Muscle of arm (tissue), 12 donors: ENCODE results near the gene SLC35F3. TPM values are rescaled to one million over a fixed set of nuclear protein-coding genes. Genes with fewer than 3 reads are reported as not detected.

Experiments
- DNase-seq: peaks from one replicate; pipeline ENCODE4 v3.0.0-alpha.2; 2013
- polyA plus RNA-seq, 12 donors: library from polyadenylated mRNA; unstranded; fragments of 120-200 nt; gene quantifications; one replicate each; pipeline ENCODE4 v1.2.1, GENCODE V29; 2013; ENCODE audit not compliant: insufficient read length in 12 of 12

SLC35F3 gene
- polyA plus RNA-seq, 12 donors = 0.30 to 0.93 (median 0.47) TPM; not detected in 2

DNA sequence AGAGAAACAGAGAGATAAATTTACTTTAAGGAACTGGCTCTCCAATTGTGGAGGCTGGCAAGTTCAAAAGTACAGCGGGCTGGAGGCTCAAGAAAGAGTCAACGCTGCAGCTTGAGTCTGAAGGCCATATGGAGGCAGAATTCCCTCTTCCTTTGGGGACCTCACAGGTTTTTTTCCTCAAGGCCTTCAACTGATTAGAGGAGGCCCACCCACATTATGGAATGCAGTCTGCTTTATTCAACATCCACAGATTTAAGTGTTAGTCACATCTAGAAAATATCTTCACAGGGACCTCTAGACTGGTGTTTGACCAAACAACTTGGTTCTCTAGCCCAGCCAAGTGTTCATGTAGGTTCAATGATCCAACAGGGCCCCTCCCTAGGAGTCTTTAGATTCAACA, 117.8 kb downstream of the SLC35F3 start:
- no peak for DNase-seq

DNA sequence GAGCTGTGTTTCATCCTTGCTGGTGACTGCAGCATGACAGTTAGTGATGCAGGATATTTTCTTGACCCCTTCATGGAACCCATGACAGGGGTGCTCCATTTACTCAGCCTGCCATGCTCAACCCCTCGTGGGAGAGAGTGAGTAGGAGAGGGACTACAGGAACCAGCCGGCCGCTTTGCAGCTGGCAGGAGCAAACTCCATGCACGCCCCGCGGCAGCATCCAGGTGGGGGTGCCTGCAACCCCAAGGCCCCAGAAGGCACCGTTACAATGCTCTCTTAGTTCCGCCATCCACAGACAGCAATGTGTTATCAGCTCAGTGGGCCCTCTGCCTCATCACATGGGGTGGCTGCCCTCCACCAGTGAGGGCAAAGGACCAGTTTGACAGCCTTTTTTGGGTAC, 135.1 kb downstream of the SLC35F3 start:
- DNase-seq = no peak

DNA sequence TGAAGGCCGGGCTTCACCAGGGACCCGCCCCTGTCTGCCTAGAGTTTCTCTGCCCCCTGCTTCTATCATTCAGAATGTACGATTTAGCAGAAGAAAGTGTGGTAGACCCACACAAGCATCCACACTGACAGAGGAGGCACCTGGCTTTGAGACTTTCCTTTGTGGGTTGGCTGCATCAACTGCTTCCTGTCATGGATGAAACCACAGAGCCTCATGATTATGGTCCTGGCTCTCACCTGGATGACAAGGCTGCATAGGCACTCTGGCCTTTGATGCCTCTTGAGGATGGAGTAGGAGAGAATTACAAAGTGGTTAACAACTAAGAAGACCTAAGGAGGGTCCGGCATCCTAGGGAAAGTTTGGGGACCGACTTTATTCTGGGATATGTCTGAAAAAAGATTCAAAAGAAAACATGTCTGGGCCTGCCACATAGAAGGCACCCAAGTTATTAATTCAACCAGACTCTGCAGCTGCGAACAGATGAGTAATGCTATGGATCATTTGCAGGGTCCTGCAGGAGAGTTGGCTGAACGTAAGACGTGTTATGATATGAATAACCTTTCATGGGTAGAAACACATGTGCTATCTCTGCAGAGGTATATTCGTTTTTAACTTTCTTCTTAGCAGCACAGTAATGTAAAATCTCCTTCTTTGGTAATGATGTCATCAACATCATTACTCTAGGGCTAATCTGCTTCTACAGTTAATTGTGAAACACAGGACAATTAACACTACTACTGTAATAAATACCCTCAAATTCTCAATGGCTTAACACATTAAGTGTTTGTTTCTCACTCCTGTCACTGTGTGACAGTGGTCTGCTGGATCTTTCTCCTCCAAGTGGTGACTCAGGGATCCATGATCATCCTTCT, 136.2 kb downstream of the SLC35F3 start:
- DNase-seq = no peak

DNA sequence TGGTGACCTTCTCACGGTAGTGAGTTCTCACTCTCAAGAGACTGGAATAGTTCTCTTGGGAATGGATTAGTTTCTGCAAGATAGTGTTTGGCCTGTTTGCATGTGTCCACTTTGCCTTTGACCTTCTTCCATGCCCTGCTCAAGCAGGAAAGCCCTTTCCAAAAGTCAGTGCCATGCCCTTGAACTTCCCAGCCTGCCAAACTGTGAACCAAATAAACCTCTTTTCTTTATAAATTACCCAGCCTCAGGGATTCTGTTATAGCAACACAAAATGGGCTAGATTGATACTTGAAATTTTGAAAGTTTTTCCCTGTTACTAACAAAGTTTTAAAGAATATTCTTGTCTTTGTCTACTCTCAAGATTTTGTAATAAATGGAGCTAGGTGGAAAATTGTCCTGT, 139.6 kb downstream of the SLC35F3 start:
- no peak for DNase-seq

DNA sequence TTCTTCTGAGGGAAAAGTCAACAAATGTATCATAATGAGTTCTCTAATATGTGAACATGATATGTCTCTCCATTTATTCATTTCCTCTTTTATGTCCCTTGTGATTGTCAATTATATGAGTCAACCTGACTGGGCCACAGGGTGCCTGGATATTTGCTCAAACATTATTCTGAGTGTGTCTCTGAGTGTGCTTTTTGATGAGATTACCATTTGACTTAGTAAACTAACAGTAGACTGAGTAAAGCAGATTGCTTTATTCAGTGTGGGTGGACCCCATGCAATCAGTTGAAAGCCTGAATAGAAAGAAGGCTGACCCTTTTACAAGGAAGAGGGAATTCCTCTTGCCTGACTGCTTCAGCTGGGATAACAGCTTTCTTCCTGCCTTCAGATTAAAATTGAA, 142.6 kb downstream of the SLC35F3 start:
- no peak for DNase-seq

DNA sequence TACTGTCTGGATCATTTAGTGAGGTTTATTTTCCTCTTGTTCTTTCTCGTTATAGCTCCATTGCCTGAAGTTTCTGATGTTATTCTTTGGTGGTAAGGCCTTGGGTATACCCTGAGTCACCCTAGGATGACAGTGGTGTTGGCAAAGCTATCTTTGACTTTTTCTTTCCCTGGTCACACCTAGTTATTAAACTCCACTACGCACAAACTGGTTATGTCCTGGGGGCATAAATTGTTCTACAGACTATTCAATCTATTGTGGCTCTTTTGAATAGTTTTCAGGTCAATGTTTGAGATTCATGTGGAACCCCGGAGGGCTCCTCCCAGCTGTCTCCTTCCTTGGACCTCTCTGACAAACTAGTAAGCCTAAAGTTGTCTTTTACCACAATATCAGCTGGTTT, 157.7 kb downstream of the SLC35F3 start:
- no peak for DNase-seq

DNA sequence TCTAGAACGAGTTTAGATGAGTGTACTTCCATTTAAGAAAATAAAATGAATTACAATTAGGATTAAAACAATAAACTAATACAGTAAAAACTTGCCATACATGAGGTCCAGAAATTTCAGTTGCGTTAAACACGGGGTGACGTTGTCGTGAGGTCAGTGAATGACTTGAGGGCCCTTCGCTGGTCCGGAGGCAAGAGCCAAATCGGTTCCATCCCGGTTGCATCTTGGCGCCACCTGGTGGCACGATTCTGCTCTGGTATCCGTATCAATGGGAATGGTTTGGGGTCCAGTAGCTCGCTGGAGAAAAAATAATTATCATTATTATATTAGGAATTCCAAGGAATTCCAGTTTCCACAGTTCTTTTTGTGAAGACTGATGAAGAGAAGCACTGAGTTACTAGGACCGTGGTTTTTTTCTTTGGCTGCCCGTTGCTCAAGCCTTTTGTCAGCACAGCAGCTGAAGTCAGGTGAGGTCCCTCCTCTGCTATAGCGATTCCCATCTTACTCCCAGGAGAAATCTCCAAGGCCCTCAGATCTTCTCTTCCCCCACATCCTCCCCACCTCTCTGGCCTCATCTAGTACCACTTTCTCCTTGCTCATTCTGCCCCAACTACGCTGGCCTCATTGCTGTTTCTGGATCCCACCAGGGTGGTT, 161.4 kb downstream of the SLC35F3 start:
- DNase-seq = peak; percentile 27

DNA sequence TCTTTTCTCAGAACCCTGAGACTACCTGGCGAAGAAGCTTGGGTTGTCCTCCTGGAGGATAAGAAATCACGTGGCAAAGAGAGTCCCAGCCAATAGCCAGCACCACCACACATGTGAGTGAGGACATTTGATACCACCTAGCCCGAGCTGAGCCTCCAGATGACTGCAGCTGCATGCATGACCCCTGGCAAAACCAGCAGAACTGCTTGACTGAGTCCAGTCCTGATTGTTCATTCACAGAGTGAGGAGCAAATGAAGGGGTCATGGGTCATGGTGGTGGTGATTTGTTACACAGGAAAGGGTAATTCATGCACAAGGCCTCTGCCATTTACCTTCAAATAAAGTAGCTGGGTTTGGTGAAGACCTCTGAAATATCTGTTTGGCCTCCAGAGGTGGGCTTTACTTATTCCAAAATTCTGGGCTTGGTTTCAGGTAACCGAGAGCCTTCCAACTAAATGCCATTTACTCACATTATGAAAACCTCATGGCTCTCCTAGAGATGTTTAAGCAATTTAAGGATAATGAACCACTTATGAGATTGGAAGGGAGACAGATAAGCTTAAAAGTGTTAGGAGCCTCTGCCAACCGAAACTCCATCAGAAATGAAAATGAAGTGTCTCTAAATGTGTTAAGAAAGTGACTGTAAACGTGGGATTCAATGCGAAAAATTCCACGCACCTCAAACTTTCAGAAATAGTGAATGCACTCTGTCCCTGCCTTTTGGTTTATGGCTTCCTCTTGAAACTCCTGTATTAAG, 163.3 kb downstream of the SLC35F3 start:
- DNase-seq = no peak

DNA sequence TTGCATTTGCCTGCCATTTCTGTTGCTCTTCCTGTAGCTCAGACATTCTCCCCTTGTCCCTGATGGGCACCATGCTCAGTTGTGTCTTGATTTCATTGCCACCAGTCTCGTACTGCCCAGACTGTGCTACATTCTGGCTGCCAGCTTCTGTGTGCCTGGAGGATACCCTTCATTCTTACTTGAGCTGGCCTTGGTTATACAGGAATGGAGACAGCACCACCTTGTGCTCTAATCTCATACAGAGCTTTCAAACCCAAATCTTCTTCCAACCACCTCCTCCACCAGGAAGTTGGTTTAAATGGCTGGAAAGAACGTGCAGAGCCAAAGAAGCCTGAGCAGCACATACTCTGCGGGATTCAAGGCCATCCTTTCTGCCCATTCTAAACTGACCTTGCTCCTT, 165.3 kb downstream of the SLC35F3 start:
- no peak for DNase-seq

DNA sequence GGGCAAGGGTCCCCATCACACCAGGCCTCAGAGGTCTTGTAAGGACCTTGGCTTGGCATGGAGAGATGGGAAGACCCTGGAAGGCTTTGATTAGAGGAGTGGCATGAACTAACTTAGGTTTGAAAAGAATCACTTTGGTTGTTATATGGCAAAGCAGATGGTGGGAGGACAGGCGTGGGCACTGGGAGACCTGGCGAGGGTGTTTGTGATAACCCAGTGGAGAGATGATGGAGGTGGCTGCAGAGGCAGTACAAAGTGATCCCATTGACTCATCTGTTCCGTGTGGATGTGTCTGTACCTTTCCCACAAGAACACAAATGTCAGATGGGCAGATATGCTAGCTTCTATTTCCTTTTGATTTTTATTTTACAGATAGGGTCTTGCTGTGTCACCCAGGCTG, 168.3 kb downstream of the SLC35F3 start:
- DNase-seq = no peak

DNA sequence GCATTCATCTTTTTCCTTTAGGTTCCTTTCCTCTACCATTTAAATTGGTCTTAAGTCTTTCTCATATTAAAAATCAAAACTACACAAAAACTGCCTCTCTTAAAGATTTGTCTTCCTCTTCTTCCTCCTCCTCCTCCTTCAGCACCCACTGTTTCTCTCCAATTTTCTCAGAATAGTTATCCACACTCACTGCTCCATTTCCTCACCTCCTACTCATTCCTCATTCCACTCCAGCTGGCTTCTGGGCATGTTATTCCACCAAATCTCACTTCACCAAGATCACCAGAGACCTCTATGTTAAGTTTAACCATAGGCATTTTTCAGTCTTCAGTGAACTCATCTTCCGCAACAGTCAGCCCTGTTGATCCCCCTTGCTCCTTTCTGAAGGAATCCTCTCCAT, 173.7 kb downstream of the SLC35F3 start:
- no peak for DNase-seq

DNA sequence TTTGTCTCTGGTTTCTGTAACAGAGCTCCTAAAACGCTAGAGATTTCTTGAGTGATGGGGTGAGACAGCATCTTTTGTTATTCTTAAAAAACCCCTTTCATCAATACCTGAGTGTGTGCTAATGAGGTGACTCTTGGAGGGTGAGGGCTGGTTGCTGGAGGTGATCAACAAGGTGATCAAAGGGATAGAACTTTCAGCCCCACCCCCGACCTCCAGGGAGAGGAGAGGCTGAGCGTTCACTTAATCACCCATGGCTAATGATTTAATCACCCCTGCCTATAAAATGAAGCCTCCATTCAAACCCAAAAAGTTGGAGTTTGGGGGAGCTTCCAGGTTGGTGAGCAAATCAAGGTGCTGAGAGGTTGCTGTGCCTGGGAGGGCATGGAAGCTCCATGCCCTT, 175.4 kb downstream of the SLC35F3 start:
- DNase-seq = no peak

DNA sequence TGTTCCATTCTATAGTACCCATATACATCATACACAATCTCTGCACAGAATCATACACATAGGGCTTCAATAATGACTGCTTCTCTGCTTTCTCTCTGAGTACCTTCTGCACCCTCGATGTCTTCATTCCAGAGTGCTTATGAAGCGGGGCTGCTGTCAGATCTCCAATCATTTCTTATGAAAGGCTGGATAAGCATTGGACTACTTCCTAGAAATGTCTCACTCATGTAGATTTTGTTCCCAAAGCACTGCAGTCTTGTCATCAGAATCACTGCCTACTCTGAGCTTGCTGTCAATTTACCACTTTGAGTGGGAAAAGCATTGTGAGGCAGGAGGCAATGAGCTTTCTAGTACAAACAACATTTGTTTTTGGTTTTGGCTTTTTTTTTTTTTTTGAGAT, 179.0 kb downstream of the SLC35F3 start:
- no peak for DNase-seq

DNA sequence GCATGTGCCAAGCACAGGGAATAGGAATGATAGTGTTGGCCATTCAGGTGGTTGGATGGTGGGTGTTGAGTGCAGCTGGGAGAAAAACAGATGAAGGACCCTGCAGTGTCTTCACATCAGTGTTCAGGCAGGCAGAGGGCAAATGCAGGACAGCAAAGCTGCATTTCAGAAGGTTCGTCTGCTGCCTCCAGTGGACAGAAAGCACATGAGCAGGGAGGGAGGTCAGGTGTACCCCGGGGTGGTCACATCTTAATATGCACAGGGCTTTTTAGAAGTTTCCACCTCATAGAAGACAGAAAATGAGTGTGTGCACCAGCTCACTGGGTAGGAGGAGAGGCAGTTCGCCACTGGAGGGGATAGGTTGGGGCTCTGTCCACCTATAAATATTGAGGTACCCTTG, 184.9 kb downstream of the SLC35F3 start:
- DNase-seq = no peak

DNA sequence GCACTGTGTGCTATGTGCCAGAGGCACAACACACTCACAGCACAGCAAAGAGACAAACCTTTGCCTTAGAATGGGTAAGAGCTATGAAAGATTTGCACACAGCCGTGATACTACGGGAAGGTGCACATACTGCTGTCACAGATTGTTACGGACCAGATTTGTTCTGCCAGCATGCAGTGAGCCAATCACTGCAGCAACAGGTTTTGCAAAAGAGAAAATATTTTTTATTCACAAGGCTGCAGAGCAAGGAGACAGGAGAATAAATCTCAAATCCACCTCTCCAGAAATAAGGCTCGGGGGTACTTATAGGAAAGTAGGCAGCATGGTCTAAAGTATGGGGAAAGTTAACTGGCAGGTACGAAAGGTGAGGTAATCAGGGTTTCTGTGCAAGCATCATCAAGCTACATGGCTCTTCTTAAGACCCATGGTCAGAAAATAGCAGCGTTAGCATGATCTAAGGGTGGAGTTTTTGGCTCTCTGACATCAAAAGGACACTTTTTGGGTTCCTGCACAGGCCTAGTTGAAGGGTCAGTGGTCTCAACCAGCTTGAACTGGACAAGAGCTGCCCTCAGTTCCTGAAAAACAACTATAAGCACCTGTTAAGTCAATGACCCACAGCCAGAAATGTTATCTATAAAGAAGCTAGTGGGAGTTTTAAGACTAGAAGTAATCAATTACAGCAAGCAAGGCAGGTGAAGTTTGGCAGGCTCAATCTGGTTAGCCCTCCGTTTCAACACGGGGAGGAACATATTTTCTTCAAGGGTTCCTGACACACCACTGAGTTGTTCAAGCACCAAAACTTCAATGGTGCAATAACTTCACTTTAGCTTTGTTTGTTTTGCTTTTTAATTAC, 186.0 kb downstream of the SLC35F3 start:
- DNase-seq = no peak

DNA sequence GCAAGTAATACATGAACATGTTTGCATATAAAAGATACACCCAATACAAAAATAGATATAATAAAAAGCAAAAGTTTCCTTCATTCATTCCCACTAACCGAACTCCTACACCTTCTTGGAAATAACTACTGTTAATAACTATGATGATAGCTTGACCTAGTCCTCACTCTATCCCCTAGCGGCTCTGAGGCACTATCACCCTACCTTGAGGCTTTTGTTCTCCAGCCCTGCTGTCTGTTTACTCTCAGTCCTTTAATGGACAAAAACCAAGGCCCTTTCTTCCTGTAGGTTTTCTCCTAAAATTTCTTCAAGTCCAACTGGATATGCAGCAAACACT, 186.6 kb downstream of the SLC35F3 start:
- no peak for DNase-seq

DNA sequence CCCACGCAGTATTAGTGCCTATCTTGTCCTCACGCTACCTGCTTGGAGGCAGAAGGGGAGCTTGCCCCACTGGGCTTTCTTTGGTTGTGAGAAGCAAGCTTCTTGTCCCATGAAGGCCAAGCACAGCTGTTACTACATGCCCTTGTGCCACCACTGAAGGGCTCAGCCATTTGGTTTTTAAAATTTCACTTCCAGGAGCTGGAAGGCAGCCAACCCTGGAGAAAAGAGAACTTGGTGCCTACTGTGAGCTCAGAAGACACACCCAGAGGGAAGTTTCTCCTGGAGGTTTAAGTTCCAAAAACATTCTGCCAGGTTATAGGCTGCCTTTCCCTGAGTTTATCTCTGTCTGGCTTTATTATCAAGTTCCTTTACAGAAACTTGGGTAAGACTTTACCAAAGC, 187.4 kb downstream of the SLC35F3 start:
- no peak for DNase-seq

DNA sequence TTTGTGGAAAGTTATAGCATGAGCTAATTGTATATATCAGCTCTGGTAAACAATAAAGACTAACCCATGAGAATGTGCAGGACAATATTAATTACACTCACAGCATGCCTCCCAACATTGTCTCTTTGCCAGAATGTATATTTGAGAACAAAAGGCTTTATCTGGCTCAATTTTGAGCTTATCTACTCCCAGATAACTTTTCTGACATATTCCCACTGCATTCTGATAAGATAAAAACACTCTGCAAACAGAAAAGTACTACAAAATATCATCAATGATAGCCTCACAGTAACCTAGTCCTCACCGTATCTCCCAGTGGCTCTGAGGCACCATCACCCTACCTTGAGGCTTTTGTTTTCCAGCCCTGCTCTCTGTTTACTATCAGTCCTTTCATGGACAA, 188.6 kb downstream of the SLC35F3 start:
- no peak for DNase-seq

DNA sequence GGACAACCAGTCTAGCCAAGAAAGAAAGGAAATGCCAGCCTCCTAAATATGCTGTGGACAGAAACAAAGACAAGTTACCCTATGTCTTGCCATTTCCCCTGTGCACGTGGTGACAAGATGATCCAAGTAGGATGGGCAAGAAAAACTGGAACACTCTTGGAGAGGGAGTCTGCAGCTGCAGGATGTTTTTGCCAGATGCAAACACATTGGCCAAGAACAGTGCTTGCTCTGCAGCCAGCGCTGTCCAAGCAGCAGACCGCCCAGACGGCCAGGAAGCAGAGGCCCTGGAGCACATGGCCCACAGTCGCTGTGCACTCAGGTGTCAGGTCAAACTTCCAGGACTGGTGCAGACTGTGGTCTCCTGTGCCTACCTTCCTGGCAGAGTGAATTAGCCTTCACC, 189.3 kb downstream of the SLC35F3 start:
- peak; percentile 86 for DNase-seq

DNA sequence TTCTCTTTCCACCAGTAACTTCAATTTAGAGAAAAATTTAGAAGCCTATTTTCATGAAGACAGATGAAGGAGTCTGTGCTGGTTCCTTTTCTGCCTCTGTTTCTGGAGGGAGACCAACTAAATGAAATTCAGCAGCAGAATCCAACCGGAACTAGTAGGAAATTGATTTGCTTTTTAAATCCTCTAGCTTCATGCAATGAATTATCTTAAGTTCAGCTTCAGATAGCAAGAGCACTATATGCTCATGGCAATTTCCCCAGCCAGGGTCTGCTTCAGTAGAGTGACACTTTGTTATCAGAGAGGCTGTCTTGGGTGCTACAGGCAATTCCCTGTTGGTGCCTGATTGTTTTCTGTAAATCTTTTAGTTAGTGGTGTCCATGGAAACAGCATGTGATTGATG, 189.7 kb downstream of the SLC35F3 start:
- peak; percentile 53 for DNase-seq

DNA sequence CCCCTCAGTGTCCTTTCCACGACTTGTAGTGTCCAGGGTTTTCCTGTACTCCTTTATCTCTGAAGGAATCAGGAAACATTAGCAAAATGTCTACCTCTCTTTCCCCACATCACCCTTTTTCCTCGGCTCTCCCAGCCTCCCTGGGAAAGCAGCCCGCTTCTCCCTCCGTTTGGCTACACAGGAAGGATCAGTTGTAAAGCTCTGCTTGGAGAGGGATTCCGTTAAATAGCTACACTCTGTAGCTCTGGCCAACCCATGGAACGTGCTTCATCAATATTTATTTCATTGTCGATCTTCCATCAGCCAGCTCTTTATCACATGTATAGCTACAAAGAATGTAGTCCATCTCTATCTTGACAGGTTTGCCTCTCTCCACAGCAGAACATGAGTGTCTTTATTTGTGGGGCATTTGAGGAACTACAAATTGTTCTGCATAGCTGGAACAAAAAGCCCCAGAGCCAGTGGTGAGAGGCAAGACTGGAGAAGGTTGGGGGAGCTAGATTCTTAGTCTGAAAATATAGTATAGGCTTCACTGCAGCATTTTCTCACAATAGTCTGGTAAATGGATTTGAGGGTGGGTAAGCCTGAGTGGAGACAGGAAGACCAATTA, 191.8 kb downstream of the SLC35F3 start:
- DNase-seq = no peak

DNA sequence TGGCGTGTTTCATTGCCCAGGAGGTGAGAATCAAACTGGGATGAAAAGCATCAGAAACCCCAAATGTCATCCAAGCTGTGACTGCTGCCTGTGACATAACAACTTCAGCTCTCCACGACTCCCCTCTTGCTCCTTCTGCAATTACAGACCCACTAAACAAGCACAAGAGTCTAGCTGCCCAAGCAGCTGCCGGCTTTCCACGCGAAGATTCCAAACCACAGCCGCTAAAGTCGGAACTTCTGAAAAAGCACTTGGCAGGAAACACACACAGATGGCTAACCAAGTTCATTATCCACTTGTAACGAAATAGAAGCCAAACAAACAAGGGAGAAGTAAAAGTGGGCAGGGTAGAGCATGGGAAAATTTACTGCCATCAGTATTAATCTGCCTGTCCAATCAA, 198.1 kb downstream of the SLC35F3 start:
- DNase-seq = peak; percentile 72
